KMS-11 (cell line): ENCODE data around the gene NFIC.

Source experiments
- H2AFZ ChIP-seq: fragments of 200-600 bp; sonication (generic); 2 replicates; pipeline ENCODE4 v1.6.1; 2016; ENCODE audit warnings: antibody characterized with exemption, mixed run types, low read depth
- H3K27ac ChIP-seq: fragments of 200-600 bp; sonication (generic); 2 replicates; pipeline ENCODE4 v1.6.1; 2016; ENCODE audit warnings: mild to moderate bottlenecking, mixed run types
- H3K27me3 ChIP-seq: fragments of 200-600 bp; sonication (generic); 2 replicates; pipeline ENCODE4 v1.6.1; 2017; ENCODE audit warnings: mild to moderate bottlenecking, low read depth, mixed run types, moderate library complexity; ENCODE audit not compliant: insufficient read depth
- H3K36me3 ChIP-seq: fragments of 200-600 bp; sonication (generic); 2 replicates; pipeline ENCODE4 v1.6.1; 2017; ENCODE audit warnings: mild to moderate bottlenecking, mixed run types; ENCODE audit not compliant: insufficient read depth
- H3K4me1 ChIP-seq: fragments of 200-600 bp; sonication (generic); 2 replicates; pipeline ENCODE4 v1.6.1; 2016; ENCODE audit warnings: mild to moderate bottlenecking, low read depth, mixed run types; ENCODE audit not compliant: poor library complexity, severe bottlenecking
- H3K4me2 ChIP-seq: fragments of 200-600 bp; sonication (generic); 2 replicates; pipeline ENCODE4 v1.7.0; 2016; ENCODE audit warnings: mild to moderate bottlenecking, mixed run types
- H3K4me3 ChIP-seq: fragments of 200-600 bp; sonication (generic); IDR thresholded peaks from 2 replicates; pipeline ENCODE4 v1.6.1; 2017; ENCODE audit warnings: low read depth, low read length, mixed read lengths; ENCODE audit not compliant: insufficient read depth
- H3K79me2 ChIP-seq: fragments of 200-600 bp; sonication (generic); 2 replicates; pipeline ENCODE4 v1.6.1; 2016; ENCODE audit warnings: low read depth, mixed run types; ENCODE audit not compliant: insufficient read depth
- H3K9ac ChIP-seq: fragments of 200-600 bp; sonication (generic); 2 replicates; pipeline ENCODE4 v1.6.1; 2016; ENCODE audit warnings: mild to moderate bottlenecking, mixed run types
- H4K20me1 ChIP-seq: fragments of 200-600 bp; sonication (generic); 2 replicates; pipeline ENCODE4 v1.6.1; 2016; ENCODE audit warnings: mild to moderate bottlenecking, mixed run types; ENCODE audit not compliant: insufficient read depth
- TF ChIP-seq, protein P1 (sequence below): fragments of 200-600 bp; sonication (generic); conservative IDR thresholded peaks from 2 replicates; pipeline ENCODE4 v1.6.1; 2017; ENCODE audit warnings: low read depth, mild to moderate bottlenecking, antibody characterized with exemption, low read length, moderate library complexity, mixed read lengths

Gene NFIC

DNA sequence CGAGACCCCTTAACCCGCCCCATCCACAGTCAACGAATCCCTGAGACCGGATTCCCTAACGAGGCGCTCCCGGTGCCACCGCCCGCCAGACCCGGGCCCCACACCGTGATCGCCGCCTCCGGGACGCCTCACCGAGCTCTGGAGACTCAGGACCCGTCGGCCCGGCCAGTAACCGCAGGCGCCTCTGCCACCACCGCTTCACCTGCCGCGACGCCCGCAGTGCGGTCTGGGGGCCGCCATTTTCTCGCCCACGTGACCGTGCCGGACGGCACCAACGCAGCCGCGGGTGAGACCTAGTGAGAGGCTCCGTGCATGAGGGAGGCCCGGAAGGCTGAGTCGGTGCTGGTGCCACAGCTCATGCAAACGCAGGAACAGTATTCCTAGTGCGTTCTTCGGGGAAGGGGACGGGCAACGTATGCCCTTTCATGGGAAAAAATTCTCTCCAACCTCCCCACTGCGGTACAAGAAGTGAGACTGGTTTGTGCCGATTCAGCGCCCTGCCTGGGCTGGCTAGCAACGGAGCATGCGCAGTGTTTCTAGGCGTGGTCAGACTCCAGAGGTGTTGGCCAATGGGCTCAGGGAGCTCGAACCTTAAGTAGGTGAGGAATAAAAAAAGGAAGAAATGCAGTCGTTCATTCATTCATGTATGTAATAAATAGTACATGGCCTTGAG is 134.2 kb downstream of the NFIC start, which contains the start of gene DOHH:
Gene DOHH, minus strand, starts transcription at position 246 of the 673 bp plus-strand sequence. CDS start 3,860 bp downstream, outside the sequence.
- Histone ChIP-seq H3K4me1 (peaks cover 31% of the 10 kb centered on the region), H4K20me1 (no peaks in the 10 kb centered on the region)

DNA sequence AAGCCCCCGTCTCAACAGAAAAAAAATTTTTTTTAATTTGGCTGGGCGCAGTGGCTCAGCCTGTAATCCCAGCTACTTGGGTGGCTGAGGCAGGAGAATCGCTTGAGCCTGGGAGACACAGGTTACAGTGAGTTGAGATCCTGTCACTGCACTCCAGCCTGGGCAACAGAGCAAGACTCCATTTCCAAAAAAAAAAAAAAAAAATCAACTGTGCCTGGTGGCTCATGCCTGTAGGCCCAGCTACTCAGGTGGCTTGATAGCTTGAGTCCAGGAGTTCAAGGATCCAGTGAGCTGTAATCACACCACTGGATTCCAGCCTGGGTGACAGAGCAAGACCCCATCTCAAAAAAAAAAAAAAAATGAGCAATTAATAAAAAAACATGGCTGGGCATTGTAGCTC is 135.4 kb downstream of the NFIC start:
- peaks cover 34% of the 10 kb centered on the region for H3K79me2 ChIP-seq
- no peaks in the 10 kb centered on the region for H4K20me1 ChIP-seq
- H3K9ac ChIP-seq, result no peak overlapping the region
- no peak overlapping the region for H3K27ac ChIP-seq
- TF ChIP-seq, protein P1, sequence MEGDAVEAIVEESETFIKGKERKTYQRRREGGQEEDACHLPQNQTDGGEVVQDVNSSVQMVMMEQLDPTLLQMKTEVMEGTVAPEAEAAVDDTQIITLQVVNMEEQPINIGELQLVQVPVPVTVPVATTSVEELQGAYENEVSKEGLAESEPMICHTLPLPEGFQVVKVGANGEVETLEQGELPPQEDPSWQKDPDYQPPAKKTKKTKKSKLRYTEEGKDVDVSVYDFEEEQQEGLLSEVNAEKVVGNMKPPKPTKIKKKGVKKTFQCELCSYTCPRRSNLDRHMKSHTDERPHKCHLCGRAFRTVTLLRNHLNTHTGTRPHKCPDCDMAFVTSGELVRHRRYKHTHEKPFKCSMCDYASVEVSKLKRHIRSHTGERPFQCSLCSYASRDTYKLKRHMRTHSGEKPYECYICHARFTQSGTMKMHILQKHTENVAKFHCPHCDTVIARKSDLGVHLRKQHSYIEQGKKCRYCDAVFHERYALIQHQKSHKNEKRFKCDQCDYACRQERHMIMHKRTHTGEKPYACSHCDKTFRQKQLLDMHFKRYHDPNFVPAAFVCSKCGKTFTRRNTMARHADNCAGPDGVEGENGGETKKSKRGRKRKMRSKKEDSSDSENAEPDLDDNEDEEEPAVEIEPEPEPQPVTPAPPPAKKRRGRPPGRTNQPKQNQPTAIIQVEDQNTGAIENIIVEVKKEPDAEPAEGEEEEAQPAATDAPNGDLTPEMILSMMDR, result no peak
- peaks cover 32% of the 10 kb centered on the region for H3K4me1 ChIP-seq
- no peak overlapping the region for H3K4me3 ChIP-seq
- no peaks in the 10 kb centered on the region for H3K27me3 ChIP-seq
- no peak overlapping the region for H3K4me2 ChIP-seq
- H3K36me3 ChIP-seq, result no peaks in the 10 kb centered on the region
- H2AFZ ChIP-seq, result no peak overlapping the region

More for the DNA sequence above, 134.2 kb downstream of the NFIC start, which contains the start of gene DOHH:
- no peaks in the 10 kb centered on the region for H3K36me3 ChIP-seq
- H3K4me2 ChIP-seq, result peak within 1 kb of the TSS; percentile 97
- H3K9ac ChIP-seq, result peak within 1 kb of the TSS; percentile 88
- H3K27me3 ChIP-seq, result no peaks in the 10 kb centered on the region
- peak within 1 kb of the TSS; percentile 59 for H2AFZ ChIP-seq
- no peak within 1 kb of the TSS for H3K4me3 ChIP-seq
- H3K27ac ChIP-seq, result peak within 1 kb of the TSS; percentile 84
- TF ChIP-seq, protein P1, result no peak
- H3K79me2 ChIP-seq, result peaks cover 36% of the 10 kb centered on the region

DNA sequence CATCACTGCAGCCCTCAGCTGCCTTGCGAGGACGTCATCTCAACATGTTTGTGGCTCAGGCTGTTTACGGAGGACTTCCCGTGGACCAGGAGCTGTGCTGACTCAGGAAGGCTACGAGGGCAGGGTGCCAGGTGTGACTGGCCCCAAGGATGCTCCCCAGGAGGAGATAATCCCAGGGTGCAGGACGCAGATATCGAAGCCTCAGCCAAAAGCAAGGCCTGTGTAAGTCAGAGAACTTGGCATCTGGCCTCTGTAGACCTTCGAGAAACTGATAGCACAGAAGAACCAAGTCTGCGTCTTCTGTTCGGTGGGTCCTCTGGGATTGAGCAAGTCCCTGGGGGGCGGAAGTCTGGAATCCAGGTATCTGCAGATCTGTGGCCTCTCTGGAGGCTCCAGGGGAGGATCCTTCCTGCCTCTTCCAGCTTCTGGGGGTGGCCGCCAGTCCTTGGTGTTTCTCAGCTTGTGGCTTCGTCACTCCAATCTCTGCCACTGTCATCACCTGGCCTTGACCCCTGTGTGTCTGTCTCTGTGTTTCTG is 136.7 kb downstream of the NFIC start:
- Histone ChIP-seq H3K36me3 (no peaks in the 10 kb centered on the region), H3K27ac (no peak overlapping the region), H3K79me2 (peaks cover 29% of the 10 kb centered on the region), H3K27me3 (no peaks in the 10 kb centered on the region), H4K20me1 (no peaks in the 10 kb centered on the region), H3K4me1 (peaks cover 40% of the 10 kb centered on the region), H2AFZ (no peak overlapping the region), H3K4me2 (no peak overlapping the region), H3K9ac (no peak overlapping the region), H3K4me3 (no peak overlapping the region)
- TF ChIP-seq, protein P1, result no peak

DNA sequence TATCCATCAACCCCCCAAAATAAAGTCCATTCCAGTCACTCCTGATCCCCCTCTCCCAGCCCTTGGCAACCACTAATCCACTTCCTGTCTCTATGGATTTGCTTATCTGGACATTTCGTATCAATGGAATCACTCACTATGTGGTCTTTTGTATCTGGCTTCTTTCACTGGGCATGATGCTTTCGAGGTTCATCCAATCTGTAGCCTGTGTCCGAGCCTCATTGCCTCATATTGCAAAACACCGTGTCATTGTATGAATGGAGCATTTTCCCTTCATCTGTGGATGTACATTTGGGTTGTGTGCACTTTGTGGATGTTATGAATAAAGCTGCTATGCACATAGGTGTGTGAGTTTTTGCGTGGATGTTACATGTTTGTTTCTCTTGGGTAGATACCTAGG is 138.4 kb downstream of the NFIC start:
- H3K4me3 ChIP-seq, result no peak overlapping the region
- H3K4me2 ChIP-seq, result peak overlapping the region; percentile 67; the same call in 1 of the 2 replicates
- peak overlapping the region; percentile 83; the same call in 1 of the 2 replicates for H2AFZ ChIP-seq
- H3K36me3 ChIP-seq, result no peaks in the 10 kb centered on the region
- no peaks in the 10 kb centered on the region for H3K27me3 ChIP-seq
- H3K4me1 ChIP-seq, result peaks cover 30% of the 10 kb centered on the region
- H3K9ac ChIP-seq, result no peak overlapping the region; the same call in 1 of the 2 replicates
- TF ChIP-seq, protein P1, result no peak
- H3K27ac ChIP-seq, result peak overlapping the region; percentile 94; the same call in 1 of the 2 replicates
- peaks cover 27% of the 10 kb centered on the region for H3K79me2 ChIP-seq
- H4K20me1 ChIP-seq, result no peaks in the 10 kb centered on the region
